Spinal cord (tissue), 10 donors: ENCODE results near the gene N4BP2L1. TPM values are rescaled to one million over a fixed set of nuclear protein-coding genes. Genes with fewer than 3 reads are reported as not detected.
"Not testable (repeated sequence)": the region's sequence is repeated elsewhere in the genome, so short reads cannot be mapped to it uniquely, and the experiment has no call there.

Experiments
- DNase-seq, 6 donors: peaks; one replicate each; pipeline versions ENCODE4 v3.0.0 to v3.0.0-alpha.2; 2013 to 2015; ENCODE audit warnings: low spot score in 6 of 6, low read depth in 4 of 6
- H3K27ac ChIP-seq: one replicate; pipeline ENCODE4 v1.5.1; 2013; ENCODE audit warnings: low read depth, low read length, control low read depth
- H3K27me3 ChIP-seq: one replicate; pipeline ENCODE4 v1.6.1; 2013; ENCODE audit warnings: low read length; ENCODE audit not compliant: control insufficient read depth, insufficient read depth
- H3K36me3 ChIP-seq: one replicate; pipeline ENCODE4 v1.6.1; 2013; ENCODE audit warnings: low read length; ENCODE audit not compliant: control insufficient read depth, insufficient read depth
- H3K4me1 ChIP-seq: one replicate; pipeline ENCODE4 v1.6.1; 2013; ENCODE audit warnings: low read length; ENCODE audit not compliant: control insufficient read depth, insufficient read depth
- H3K4me3 ChIP-seq: one replicate; pipeline ENCODE4 v1.5.1; 2013; ENCODE audit warnings: low read depth, low read length, control low read depth
- H3K9me3 ChIP-seq: one replicate; pipeline ENCODE4 v1.6.1; 2013; ENCODE audit warnings: low read length; ENCODE audit not compliant: control insufficient read depth, insufficient read depth
- WGBS: methylation state at CpG from one replicate; pipeline ENCODE4 v1.1.5; 2013; ENCODE audit warnings: missing lambda C conversion rate; ENCODE audit not compliant: insufficient coverage; 5-methylcytosine and 5-hydroxymethylcytosine counted together
- polyA plus RNA-seq, 2 donors: library from polyadenylated mRNA; unstranded; fragments of 120-200 nt; gene quantifications; one replicate each; pipeline ENCODE4 v1.2.1, GENCODE V29; 2013; ENCODE audit not compliant: insufficient read length in 2 of 2
- total RNA-seq, 2 donors: library from RNA; depleted of rRNA in 1 of 2; stranded (reverse); fragments of 120-200 nt in 1 of 2; fragments of >200 nt in 1 of 2; gene quantifications; one replicate each; pipeline versions ENCODE4 v1.2.3 to v1.2.4, GENCODE V29; 2013 to 2014
- donor health status: healthy.

N4BP2L1 gene
- total and polyA plus RNA-seq, 4 donors = 18.0 to 23.4 (median 21.3) TPM

GRCh38 chr13:32381539-32381938, 46.4 kb downstream of the N4BP2L1 start:
- no peaks in the 10 kb centered on the region for H3K27me3 ChIP-seq
- no peak overlapping the region for H3K4me3 ChIP-seq
- H3K36me3 ChIP-seq = no peaks in the 10 kb centered on the region
- H3K27ac ChIP-seq = no peak overlapping the region
- no peaks in the 10 kb centered on the region for H3K9me3 ChIP-seq
- no peaks in the 10 kb centered on the region for H3K4me1 ChIP-seq
- WGBS = 59% methylated on average over 3 of the region's 3 CpGs
- peak in 3 of 6 donors; percentile 5 to 47 (median 23) for DNase-seq

DNA sequence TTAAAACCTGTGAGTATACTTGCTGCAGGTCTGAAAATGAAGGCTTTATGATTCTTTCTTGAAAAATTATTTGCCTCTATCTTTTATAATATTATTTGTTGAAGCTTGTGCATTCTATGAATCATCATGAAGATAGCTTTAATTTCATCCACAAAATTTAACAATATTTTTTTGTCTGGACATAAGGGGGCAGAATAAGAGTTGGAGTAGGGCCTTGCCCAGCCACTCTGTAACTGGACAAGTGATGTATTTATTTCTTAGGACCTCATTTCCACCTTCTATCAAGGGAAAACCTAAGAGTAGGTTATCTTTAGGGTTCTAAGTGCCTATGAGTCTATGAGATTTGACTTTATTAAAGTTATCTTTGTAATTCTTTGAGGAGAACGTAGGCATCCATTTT, 49.9 kb downstream of the N4BP2L1 start:
- no CpG with 5 or more reads among the region's 1 CpG for WGBS

GRCh38 chr13:32376642-32377415, 51.1 kb downstream of the N4BP2L1 start:
- DNase-seq = no peak
- no peaks in the 10 kb centered on the region for H3K4me1 ChIP-seq
- H3K4me3 ChIP-seq = no peak overlapping the region
- WGBS = 83% methylated on average over 9 of the region's 13 CpGs
- H3K27ac ChIP-seq = no peak overlapping the region
- H3K36me3 ChIP-seq = no peaks in the 10 kb centered on the region
- no peaks in the 10 kb centered on the region for H3K27me3 ChIP-seq
- no peaks in the 10 kb centered on the region for H3K9me3 ChIP-seq

More for the DNA sequence above, 49.9 kb downstream of the N4BP2L1 start:
- H3K4me3 ChIP-seq = no peak overlapping the region
- H3K27me3 ChIP-seq = no peaks in the 10 kb centered on the region
- H3K9me3 ChIP-seq = no peaks in the 10 kb centered on the region
- no peak overlapping the region for H3K27ac ChIP-seq
- H3K36me3 ChIP-seq = no peaks in the 10 kb centered on the region
- no peak for DNase-seq
- no peaks in the 10 kb centered on the region for H3K4me1 ChIP-seq

GRCh38 chr13:32370805-32371204, 57.1 kb downstream of the N4BP2L1 start:
- H3K36me3 ChIP-seq = no peaks in the 10 kb centered on the region
- H3K4me1 ChIP-seq = no peaks in the 10 kb centered on the region
- no peak for DNase-seq
- H3K27me3 ChIP-seq = no peaks in the 10 kb centered on the region
- WGBS = no CpG with 5 or more reads among the region's 2 CpGs
- no peak overlapping the region for H3K4me3 ChIP-seq
- H3K9me3 ChIP-seq = no peaks in the 10 kb centered on the region
- H3K27ac ChIP-seq = no peak overlapping the region

DNA sequence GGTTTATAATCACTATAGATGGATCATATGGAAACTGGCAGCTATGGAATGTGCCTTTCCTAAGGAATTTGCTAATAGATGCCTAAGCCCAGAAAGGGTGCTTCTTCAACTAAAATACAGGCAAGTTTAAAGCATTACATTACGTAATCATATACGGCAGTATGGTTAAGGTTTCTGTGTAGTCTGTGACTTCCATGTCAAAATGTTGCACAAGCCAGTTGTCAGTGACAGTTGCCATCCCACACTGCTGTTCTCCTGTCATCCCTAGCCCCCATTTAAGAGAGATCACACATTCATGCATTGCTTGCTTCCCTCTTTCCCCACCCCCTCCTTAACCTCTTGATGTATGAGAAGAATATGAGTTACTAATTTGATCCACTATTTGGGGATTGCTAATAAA, 65.4 kb downstream of the N4BP2L1 start:
- no peaks in the 10 kb centered on the region for H3K9me3 ChIP-seq
- H3K4me1 ChIP-seq = no peaks in the 10 kb centered on the region
- no peak overlapping the region for H3K4me3 ChIP-seq
- no peaks in the 10 kb centered on the region for H3K36me3 ChIP-seq
- H3K27ac ChIP-seq = no peak overlapping the region
- DNase-seq = no peak
- no peaks in the 10 kb centered on the region for H3K27me3 ChIP-seq
- no CpG with 5 or more reads among the region's 2 CpGs for WGBS

GRCh38 chr13:32355935-32356334, 72.0 kb downstream of the N4BP2L1 start:
- not testable (repeated sequence) for H3K9me3 ChIP-seq, DNase-seq, H3K4me1 ChIP-seq, H3K36me3 ChIP-seq, H3K27me3 ChIP-seq, H3K4me3 ChIP-seq, H3K27ac ChIP-seq
- WGBS = no CpG with 5 or more reads among the region's 8 CpGs

DNA sequence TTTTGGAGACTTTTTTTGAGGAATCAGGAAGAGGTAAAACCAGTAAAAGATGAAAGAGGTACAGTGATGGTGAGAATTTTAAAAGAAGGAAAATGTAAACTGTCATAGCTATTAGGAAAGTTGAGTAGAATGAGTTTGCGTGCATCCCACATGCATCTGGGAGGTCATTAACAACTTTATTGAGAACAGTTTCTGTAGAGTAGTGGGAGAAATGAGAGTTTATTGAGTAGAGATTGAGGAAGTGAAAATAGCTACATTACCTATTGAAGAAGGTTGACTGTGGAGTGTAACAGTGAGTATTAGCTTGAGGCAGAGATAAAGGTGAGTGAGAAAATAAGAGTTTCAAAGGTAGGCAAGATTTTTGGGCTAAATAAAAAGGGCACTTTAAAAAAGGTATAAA, 73.9 kb downstream of the N4BP2L1 start:
- Histone ChIP-seq H3K36me3 (no peaks in the 10 kb centered on the region), H3K27me3 (no peaks in the 10 kb centered on the region), H3K4me3 (no peak overlapping the region), H3K27ac (no peak overlapping the region), H3K9me3 (no peaks in the 10 kb centered on the region), H3K4me1 (no peaks in the 10 kb centered on the region)
- WGBS = no CpG with 5 or more reads among the region's 1 CpG
- DNase-seq = no peak

DNA sequence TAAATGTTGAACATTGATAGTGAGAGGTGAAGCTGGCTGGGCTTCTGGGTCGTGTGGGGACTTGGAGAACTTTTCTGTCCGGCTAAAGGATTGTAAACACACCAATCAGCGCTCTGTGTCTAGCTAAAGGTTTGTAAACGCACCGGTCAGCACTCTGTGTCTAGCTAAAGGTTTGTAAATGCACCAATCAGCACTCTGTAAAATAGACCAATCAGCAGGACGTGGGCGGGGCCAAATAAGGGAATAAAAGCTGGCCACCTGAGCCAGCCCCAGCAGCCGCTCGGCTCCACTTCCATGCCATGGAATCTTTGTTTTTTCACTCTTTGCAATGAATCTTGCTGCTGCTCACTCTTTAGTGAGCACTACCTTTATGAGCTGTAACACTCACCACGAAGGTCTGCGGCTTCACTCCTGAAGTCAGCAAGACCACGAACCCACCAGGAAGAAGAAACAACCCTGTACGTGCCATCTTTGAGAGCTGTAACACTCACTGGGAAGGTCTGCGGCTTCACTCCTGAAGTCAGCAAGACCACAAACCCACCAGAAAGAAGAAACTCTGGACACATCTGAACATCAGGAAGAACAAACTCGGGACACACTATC, 77.0 kb downstream of the N4BP2L1 start:
- 96% methylated on average over 13 of the region's 15 CpGs for WGBS

More for the DNA sequence above, 77.0 kb downstream of the N4BP2L1 start:
- H3K4me3 ChIP-seq, H3K27ac ChIP-seq, H3K4me1 ChIP-seq, DNase-seq, H3K27me3 ChIP-seq, H3K9me3 ChIP-seq, H3K36me3 ChIP-seq: not testable (repeated sequence)
